Measurements from ENCODE around the gene DPP6. TPM values are rescaled to one million over a fixed set of nuclear protein-coding genes. Genes with fewer than 3 reads are reported as not detected.
"Not testable (repeated sequence)": the region's sequence is repeated elsewhere in the genome, so short reads cannot be mapped to it uniquely, and the experiment has no call there.

Gene DPP6
- total RNA-seq, 1 donor from 2014 or later: not detected

- DNase-seq (ENCODE audit: extremely low read depth, low read depth, low spot score): peak; percentile 14
Observed at GRCh38 chr7:154913638-154914307, 861.6 kb downstream of the DPP6 start.

- DNase-seq (ENCODE audit: extremely low read depth, low read depth, low spot score): no peak
Observed at GRCh38 chr7:154914308-154914995, 862.3 kb downstream of the DPP6 start.

GRCh38 chr7:154914996-154915380 is 862.8 kb downstream of the DPP6 start:
- no peak for DNase-seq (ENCODE audit: extremely low read depth, low read depth, low spot score)

GRCh38 chr7:154915600-154915999 is 863.4 kb downstream of the DPP6 start:
- no peak for DNase-seq (ENCODE audit: extremely low read depth, low read depth, low spot score)

GRCh38 chr7:154916381-154916780 is 864.2 kb downstream of the DPP6 start:
- no peak for DNase-seq (ENCODE audit: extremely low read depth, low read depth, low spot score)

GRCh38 chr7:154916856-154917807 is 864.9 kb downstream of the DPP6 start:
- DNase-seq (ENCODE audit: extremely low read depth, low read depth, low spot score): no peak

- no peak for DNase-seq (ENCODE audit: extremely low read depth, low read depth, low spot score)
Observed at GRCh38 chr7:154917808-154918160, 865.6 kb downstream of the DPP6 start.

- no peak for DNase-seq (ENCODE audit: extremely low read depth, low read depth, low spot score)
Observed at GRCh38 chr7:154918266-154918665, 866.1 kb downstream of the DPP6 start.

GRCh38 chr7:154918741-154919140 is 866.5 kb downstream of the DPP6 start:
- DNase-seq (ENCODE audit: extremely low read depth, low read depth, low spot score): no peak

GRCh38 chr7:154919344-154920225 is 867.4 kb downstream of the DPP6 start:
- DNase-seq (ENCODE audit: extremely low read depth, low read depth, low spot score): no peak

- DNase-seq (ENCODE audit: extremely low read depth, low read depth, low spot score): not testable (repeated sequence)
Observed at GRCh38 chr7:154922472-154922871, 870.3 kb downstream of the DPP6 start.

- DNase-seq (ENCODE audit: extremely low read depth, low read depth, low spot score): peak; percentile 73
Observed at GRCh38 chr7:154927624-154928125, 875.5 kb downstream of the DPP6 start.

- DNase-seq (ENCODE audit: extremely low read depth, low read depth, low spot score): peak; percentile 99
Observed at GRCh38 chr7:154928136-154929005, 876.2 kb downstream of the DPP6 start.

- no peak for DNase-seq (ENCODE audit: extremely low read depth, low read depth, low spot score)
Observed at GRCh38 chr7:154929006-154929726, 877.0 kb downstream of the DPP6 start.

- DNase-seq (ENCODE audit: extremely low read depth, low read depth, low spot score): no peak
Observed at GRCh38 chr7:154931906-154932305, 879.7 kb downstream of the DPP6 start.

- not testable (repeated sequence) for DNase-seq (ENCODE audit: extremely low read depth, low read depth, low spot score)
Observed at GRCh38 chr7:154934353-154934952, 882.3 kb downstream of the DPP6 start.

- DNase-seq (ENCODE audit: extremely low read depth, low read depth, low spot score): no peak
Observed at GRCh38 chr7:154937837-154938236, 885.6 kb downstream of the DPP6 start.

- DNase-seq (ENCODE audit: extremely low read depth, low read depth, low spot score): no peak
Observed at GRCh38 chr7:154942691-154943090, 890.5 kb downstream of the DPP6 start.
